GM12891 (cell line): ENCODE results near the gene CLTCL1.

Source experiments
- PAX5 ChIP-seq: IDR thresholded peaks from 2 replicates; pipeline ENCODE4 v1.6.1; 2011; ENCODE audit warnings: low read length, moderate library complexity, mild to moderate bottlenecking; ENCODE audit not compliant: insufficient read depth, severe bottlenecking
- POLR2A ChIP-seq: IDR thresholded peaks from 2 replicates; pipeline ENCODE4 v1.6.1; 2011; ENCODE audit warnings: low read depth, low read length, control low read depth
- POLR2AphosphoS5 ChIP-seq: IDR thresholded peaks from 2 replicates; pipeline ENCODE4 v1.6.1; 2011; ENCODE audit warnings: low read depth, low read length, control low read depth
- SPI1 ChIP-seq: IDR thresholded peaks from 2 replicates; pipeline ENCODE4 v1.6.1; 2011; ENCODE audit warnings: low read depth, low read length, control low read depth
- TAF1 ChIP-seq: IDR thresholded peaks from 2 replicates; pipeline ENCODE4 v1.6.1; 2011; ENCODE audit warnings: low read depth, low read length, control low read depth

DNA sequence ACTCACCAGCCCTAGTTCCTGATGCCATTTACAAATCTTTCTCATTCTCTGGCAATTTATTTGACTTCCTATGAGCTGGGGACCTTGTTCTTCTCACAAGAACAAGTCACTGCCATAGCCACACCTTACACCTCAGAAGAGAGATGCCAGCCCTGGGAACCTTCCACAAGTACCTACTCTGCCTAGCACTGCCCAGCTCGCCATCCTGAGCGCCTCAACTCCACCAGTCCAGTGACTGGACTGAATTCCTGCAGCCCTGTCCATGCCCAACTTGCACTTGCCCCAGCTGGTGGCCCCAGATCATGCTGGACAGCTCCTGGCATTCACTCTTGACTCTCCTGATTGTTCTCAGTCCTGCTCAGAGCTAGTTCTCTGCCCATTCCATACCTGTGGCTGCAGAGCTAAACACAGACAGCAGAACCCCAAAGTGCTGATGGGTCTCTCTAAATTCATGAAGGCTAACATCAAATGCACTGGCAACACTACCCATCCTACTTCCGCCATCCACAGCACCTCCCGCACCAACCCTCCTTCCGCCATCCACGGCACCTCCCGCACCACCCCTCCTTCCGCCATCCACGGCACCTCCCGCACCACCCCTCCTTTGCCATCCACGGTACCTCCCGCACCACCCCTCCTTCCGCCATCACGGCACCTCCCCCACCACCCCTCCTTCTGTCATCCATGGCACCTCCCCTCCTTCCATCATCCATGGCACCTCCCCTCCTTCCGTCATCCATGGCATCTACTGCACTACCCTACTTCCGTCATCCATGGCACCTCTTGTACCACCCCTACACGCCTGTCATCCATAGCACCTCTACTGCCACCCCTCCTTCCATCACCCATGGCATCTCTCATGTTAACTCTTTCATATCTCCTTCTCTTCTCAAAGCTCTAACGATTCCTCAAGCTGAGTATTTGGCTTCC is 89.4 kb downstream of the CLTCL1 start:
- no peak for TF ChIP-seq TAF1
- TF ChIP-seq POLR2A, result no peak
- no peak for TF ChIP-seq SPI1
- no peak for TF ChIP-seq POLR2AphosphoS5
- TF ChIP-seq PAX5, result no peak
